Activated T-helper 9 cell treated with anti-CD3 and anti-CD28 coated beads, Interleukin-2, amount 50 U/mL, for 16 hours (primary cell): ENCODE data around the gene FAM89A.
"Not testable (repeated sequence)": the region's sequence is repeated elsewhere in the genome, so short reads cannot be mapped to it uniquely, and the experiment has no call there.

Experiments used
- DNase-seq: peaks from one replicate; pipeline ENCODE4 v3.0.0-alpha.2; 2020; ENCODE audit warnings: low read depth

FAM89A gene

GRCh38 chr1:230992100-230992774 is 47.8 kb downstream of the FAM89A start:
- DNase-seq, result no peak

DNA sequence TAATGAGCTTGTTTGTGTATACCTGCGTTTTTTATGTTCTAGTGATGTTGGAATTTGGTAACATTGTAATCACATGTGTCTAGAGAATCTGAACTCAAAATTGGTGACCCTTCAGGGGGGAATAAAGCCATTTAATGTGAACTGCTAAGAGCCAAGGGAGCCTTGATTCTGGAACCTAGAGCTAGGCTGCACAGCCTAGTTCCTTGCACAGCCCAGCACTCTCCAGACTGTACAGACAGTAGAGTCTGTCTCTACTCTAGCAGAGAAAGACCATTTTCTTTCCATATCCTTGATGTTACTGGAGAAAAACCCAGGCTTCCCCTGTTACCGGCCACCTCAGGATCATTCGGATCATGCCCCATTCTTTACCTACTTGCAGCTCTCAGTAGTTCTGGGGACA is 52.6 kb downstream of the FAM89A start:
- no peak for DNase-seq

GRCh38 chr1:230986976-230987375 is 53.1 kb downstream of the FAM89A start:
- DNase-seq, result no peak

GRCh38 chr1:230985711-230986110 is 54.3 kb downstream of the FAM89A start:
- no peak for DNase-seq

- not testable (repeated sequence) for DNase-seq
Observed at GRCh38 chr1:230984622-230985515, 55.2 kb downstream of the FAM89A start.

GRCh38 chr1:230983811-230984210 is 56.2 kb downstream of the FAM89A start:
- DNase-seq, result no peak

- DNase-seq, result no peak
Observed at GRCh38 chr1:230982696-230983095, 57.4 kb downstream of the FAM89A start.

DNA sequence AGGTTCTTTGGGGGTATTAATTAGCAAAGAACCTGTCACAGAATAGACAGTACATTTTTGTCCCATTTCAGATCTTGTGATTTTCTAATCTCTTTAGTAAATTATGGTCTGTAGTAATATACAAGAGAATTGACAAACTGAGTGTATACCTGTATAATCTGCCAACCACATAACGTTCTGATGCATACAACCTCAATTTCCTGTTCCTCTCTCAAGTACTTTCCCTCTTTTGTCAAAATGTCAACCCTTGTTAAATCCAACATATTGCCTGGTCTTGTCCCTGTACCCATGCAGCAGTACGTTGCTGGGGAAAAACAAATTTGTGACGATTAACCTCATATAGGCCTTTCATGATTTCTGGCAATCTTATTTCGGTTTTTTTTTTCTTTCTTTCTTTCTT is 60.1 kb downstream of the FAM89A start:
- DNase-seq, result no peak

DNA sequence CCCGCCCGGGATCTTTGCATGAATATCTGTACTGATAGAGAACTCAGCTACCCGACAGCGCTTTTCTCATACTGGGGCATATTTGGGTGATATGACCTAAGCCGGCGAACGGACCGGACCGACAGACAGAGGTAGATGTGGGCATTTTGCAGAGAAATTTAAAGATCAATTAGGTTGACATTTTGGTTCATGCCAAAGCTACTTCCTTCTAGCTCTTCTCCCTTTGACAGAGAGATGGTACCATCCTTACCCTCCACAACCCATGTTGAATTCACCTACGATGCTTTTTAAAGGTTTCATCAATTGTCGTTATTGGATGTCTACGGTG is 60.7 kb downstream of the FAM89A start:
- no peak for DNase-seq

- DNase-seq, result peak; percentile 94
Observed at GRCh38 chr1:230978491-230979388, 61.3 kb downstream of the FAM89A start, which contains the start of the genes ARV1 and TTC13. TSS of gene ARV1 (plus strand) at chr1:230979094. CDS start at chr1:230979106, 12 bp downstream. TSS of gene TTC13 (minus strand) at chr1:230978861. CDS start at chr1:230978830, 31 bp downstream.

GRCh38 chr1:230977761-230978490 is 62.1 kb downstream of the FAM89A start:
- peak; percentile 23 for DNase-seq

GRCh38 chr1:230976825-230977747 is 63.0 kb downstream of the FAM89A start:
- no peak for DNase-seq

- no peak for DNase-seq
Observed at GRCh38 chr1:230976360-230976759, 63.7 kb downstream of the FAM89A start.

GRCh38 chr1:230975636-230976035 is 64.4 kb downstream of the FAM89A start:
- no peak for DNase-seq

GRCh38 chr1:230972855-230973271 is 67.2 kb downstream of the FAM89A start:
- peak; percentile 15 for DNase-seq

GRCh38 chr1:230971771-230972170 is 68.3 kb downstream of the FAM89A start:
- no peak for DNase-seq

DNA sequence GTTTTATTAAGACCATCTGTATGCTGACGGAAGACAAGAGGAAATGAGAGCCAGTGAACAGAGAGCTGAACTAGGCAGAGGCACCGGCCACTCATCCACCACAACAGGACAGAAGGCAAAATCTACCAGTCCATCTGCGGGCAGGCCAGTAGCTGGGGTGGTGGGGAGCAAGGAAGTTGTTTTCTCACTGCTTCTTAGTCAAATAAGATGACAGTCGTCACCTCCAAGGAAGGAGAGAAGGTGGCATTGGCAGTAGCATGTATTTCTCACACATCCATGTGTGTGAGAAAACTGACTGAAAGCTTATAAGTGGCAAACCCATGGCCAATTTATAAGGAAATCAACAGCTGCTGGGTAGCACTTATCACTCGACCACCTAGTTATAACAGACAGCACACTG is 69.6 kb downstream of the FAM89A start:
- DNase-seq, result no peak
